Vagina (tissue), 2 donors: ENCODE results near the gene CFAP45. TPM values are rescaled to one million over a fixed set of nuclear protein-coding genes. Genes with fewer than 3 reads are reported as not detected.

ENCODE experiments used
- DNase-seq, 2 donors: peaks; one replicate each; pipeline ENCODE4 v3.0.0-alpha.2; 2017; ENCODE audit errors: extremely low spot score in 2 of 2
- H3K27ac ChIP-seq: fragments of 200-600 bp; sonication (generic); one replicate; pipeline ENCODE4 v1.5.1; 2019
- H3K27me3 ChIP-seq: fragments of 200-600 bp; sonication (generic); one replicate; pipeline ENCODE4 v1.5.1; 2019
- H3K36me3 ChIP-seq, 2 donors: fragments of 200-600 bp; sonication (generic); one replicate each; pipeline ENCODE4 v1.5.1; 2017 to 2019
- H3K4me1 ChIP-seq: fragments of 200-600 bp; sonication (generic); one replicate; pipeline ENCODE4 v1.5.1; 2019
- H3K4me3 ChIP-seq, 2 donors: fragments of 200-600 bp; sonication (generic); 1 replicate in 1 of 2; 2 replicates in 1 of 2; pipeline ENCODE4 v1.5.1; 2016 to 2019
- H3K9me3 ChIP-seq: fragments of 200-600 bp; sonication (generic); one replicate; pipeline ENCODE4 v1.5.1; 2019
- POLR2A ChIP-seq, 2 donors: fragments of 450-650 bp; IDR thresholded peaks; one replicate each; pipeline ENCODE4 v1.6.1; 2017; ENCODE audit warnings: antibody characterized with exemption in 2 of 2, mild to moderate bottlenecking in 2 of 2, moderate library complexity in 2 of 2
- POLR2AphosphoS5 ChIP-seq, 2 donors: sonication (generic); formaldehyde crosslinking; IDR thresholded peaks; one replicate each; pipeline ENCODE4 v1.9.0; 2017; ENCODE audit warnings: antibody characterized with exemption in 2 of 2, mild to moderate bottlenecking in 2 of 2, low read depth in 1 of 2; ENCODE audit not compliant: insufficient read depth in 1 of 2
- intact Hi-C: fragments of 100-400 bp; cut with DNase I; formaldehyde crosslinking; loops from one replicate; pipeline ENCODE4 v1.15.1; 2023
- total RNA-seq: library from RNA; depleted of rRNA; stranded (reverse); fragments of >200 nt; gene quantifications from one replicate; pipeline ENCODE4 v1.2.3, GENCODE V29; 2016
- TF ChIP-seq, protein P1 (sequence below), 3 experiments: fragments of 450-650 bp in 2 of 3; fragments of 200-600 bp in 1 of 3; sonication (generic) in 1 of 3; IDR thresholded peaks; one replicate each; pipeline ENCODE4 v1.5.1; 2017 to 2019; ENCODE audit warnings: antibody characterized with exemption in 3 of 3, mild to moderate bottlenecking in 2 of 3, moderate library complexity in 2 of 3

The CFAP45 gene
- total RNA-seq, 1 donor from 2014 or later, result not detected

- no peak overlapping the region for H3K4me3 ChIP-seq
- no peak for TF ChIP-seq POLR2A (IDR thresholded peaks at IDR 0.05)
- no peak for TF ChIP-seq POLR2AphosphoS5 (IDR thresholded peaks at IDR 0.05; ENCODE audit: insufficient read depth in 1 of 2, low read depth in 1 of 2)
- TF ChIP-seq, protein P1, sequence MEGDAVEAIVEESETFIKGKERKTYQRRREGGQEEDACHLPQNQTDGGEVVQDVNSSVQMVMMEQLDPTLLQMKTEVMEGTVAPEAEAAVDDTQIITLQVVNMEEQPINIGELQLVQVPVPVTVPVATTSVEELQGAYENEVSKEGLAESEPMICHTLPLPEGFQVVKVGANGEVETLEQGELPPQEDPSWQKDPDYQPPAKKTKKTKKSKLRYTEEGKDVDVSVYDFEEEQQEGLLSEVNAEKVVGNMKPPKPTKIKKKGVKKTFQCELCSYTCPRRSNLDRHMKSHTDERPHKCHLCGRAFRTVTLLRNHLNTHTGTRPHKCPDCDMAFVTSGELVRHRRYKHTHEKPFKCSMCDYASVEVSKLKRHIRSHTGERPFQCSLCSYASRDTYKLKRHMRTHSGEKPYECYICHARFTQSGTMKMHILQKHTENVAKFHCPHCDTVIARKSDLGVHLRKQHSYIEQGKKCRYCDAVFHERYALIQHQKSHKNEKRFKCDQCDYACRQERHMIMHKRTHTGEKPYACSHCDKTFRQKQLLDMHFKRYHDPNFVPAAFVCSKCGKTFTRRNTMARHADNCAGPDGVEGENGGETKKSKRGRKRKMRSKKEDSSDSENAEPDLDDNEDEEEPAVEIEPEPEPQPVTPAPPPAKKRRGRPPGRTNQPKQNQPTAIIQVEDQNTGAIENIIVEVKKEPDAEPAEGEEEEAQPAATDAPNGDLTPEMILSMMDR (IDR thresholded peaks at IDR 0.05), result no peak
- intact Hi-C loops, result no loop called here
- no peak for DNase-seq
- H3K9me3 ChIP-seq, result no peaks in the 10 kb centered on the region
- H3K36me3 ChIP-seq, result no peaks in the 10 kb centered on the region
- peaks cover 25% of the 10 kb centered on the region for H3K4me1 ChIP-seq
- H3K27ac ChIP-seq, result no peak overlapping the region
- no peaks in the 10 kb centered on the region for H3K27me3 ChIP-seq
Observed at GRCh38 chr1:159930216-159930615, 30.3 kb upstream of the CFAP45 start.

GRCh38 chr1:159929155-159930051 is 29.4 kb upstream of the CFAP45 start:
- Histone ChIP-seq H3K36me3 (no peaks in the 10 kb centered on the region), H3K9me3 (no peaks in the 10 kb centered on the region), H3K27ac (no peak overlapping the region), H3K4me1 (peaks cover 25% of the 10 kb centered on the region), H3K4me3 (no peak overlapping the region), H3K27me3 (no peaks in the 10 kb centered on the region)
- intact Hi-C loops, result loop anchor here (5.0 to 10.0 kb wide), 2 partner anchors 72 to 165 kb away; partner anchors contain the start of gene IGSF8
- no peak for TF ChIP-seq POLR2A (IDR thresholded peaks at IDR 0.05)
- peak in 1 of 2 donors; percentile 16 for TF ChIP-seq POLR2AphosphoS5 (IDR thresholded peaks at IDR 0.05; ENCODE audit: insufficient read depth in 1 of 2, low read depth in 1 of 2)
- DNase-seq, result no peak

- H3K4me3 ChIP-seq, result no peak overlapping the region
- H3K9me3 ChIP-seq, result no peaks in the 10 kb centered on the region
- peaks cover 31% of the 10 kb centered on the region for H3K4me1 ChIP-seq
- intact Hi-C loops, result loop anchor here (5.0 to 10.0 kb wide), 2 partner anchors 71 to 166 kb away; partner anchors contain the start of gene IGSF8
- H3K27ac ChIP-seq, result no peak overlapping the region
- H3K27me3 ChIP-seq, result no peaks in the 10 kb centered on the region
- DNase-seq, result no peak
- TF ChIP-seq POLR2AphosphoS5 (IDR thresholded peaks at IDR 0.05; ENCODE audit: insufficient read depth in 1 of 2, low read depth in 1 of 2) (no peak), POLR2A (IDR thresholded peaks at IDR 0.05) (no peak)
- TF ChIP-seq, protein P1 (IDR thresholded peaks at IDR 0.05), result no peak
- no peaks in the 10 kb centered on the region for H3K36me3 ChIP-seq
Observed at GRCh38 chr1:159928491-159929050, 28.6 kb upstream of the CFAP45 start.

DNA sequence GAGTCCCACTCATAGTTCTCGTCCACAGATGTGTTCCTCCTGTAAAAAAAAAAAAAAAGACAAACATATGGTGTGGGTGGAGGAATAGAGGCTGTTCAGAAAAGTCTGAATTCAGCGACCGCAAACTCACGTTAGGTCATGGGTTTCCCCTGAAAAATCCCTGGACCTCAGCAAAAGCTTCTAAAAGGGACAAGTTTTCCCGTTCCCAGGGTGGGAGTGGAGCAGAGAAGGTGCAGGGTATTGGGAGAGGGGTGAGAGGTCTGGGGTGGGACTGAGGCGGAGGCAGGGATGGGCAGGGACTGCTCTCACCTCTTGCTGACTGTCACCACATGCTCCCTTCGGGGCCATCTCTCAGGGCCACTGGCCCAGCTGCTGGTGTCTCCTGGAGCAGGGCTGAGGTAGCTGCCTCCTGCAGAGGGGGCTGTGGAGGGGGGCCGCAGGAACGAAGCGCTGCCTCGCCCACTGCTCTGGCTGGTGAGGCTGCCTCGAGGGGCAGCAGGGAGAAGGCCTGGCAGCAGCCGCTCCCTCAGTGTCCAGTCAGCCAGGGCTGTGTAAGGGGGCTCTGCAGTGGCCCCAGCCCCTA is 28.0 kb upstream of the CFAP45 start:
- H3K27ac ChIP-seq, result no peak overlapping the region
- intact Hi-C loops, result loop anchor here (5.0 to 10.0 kb wide), 2 partner anchors 71 to 167 kb away; partner anchors contain the start of gene IGSF8
- no peaks in the 10 kb centered on the region for H3K9me3 ChIP-seq
- H3K36me3 ChIP-seq, result no peaks in the 10 kb centered on the region
- DNase-seq, result no peak
- no peak for TF ChIP-seq POLR2A (IDR thresholded peaks at IDR 0.05)
- TF ChIP-seq, protein P1 (IDR thresholded peaks at IDR 0.05), result no peak
- TF ChIP-seq POLR2AphosphoS5 (IDR thresholded peaks at IDR 0.05; ENCODE audit: insufficient read depth in 1 of 2, low read depth in 1 of 2), result no peak
- H3K4me3 ChIP-seq, result no peak overlapping the region
- H3K27me3 ChIP-seq, result no peaks in the 10 kb centered on the region
- H3K4me1 ChIP-seq, result peaks cover 34% of the 10 kb centered on the region

- TF ChIP-seq, protein P1 (IDR thresholded peaks at IDR 0.05), result no peak
- TF ChIP-seq POLR2A (IDR thresholded peaks at IDR 0.05) (no peak), POLR2AphosphoS5 (IDR thresholded peaks at IDR 0.05; ENCODE audit: insufficient read depth in 1 of 2, low read depth in 1 of 2) (no peak)
- peaks cover 34% of the 10 kb centered on the region for H3K4me1 ChIP-seq
- intact Hi-C loops, result loop anchor here (5.0 to 10.0 kb wide), 2 partner anchors 70 to 167 kb away; partner anchors contain the start of gene IGSF8
Observed at GRCh38 chr1:159927211-159927848, 27.4 kb upstream of the CFAP45 start.

More at GRCh38 chr1:159927211-159927848, 27.4 kb upstream of the CFAP45 start:
- H3K4me3 ChIP-seq, result no peak overlapping the region
- H3K36me3 ChIP-seq, result no peaks in the 10 kb centered on the region
- H3K27ac ChIP-seq, result no peak overlapping the region
- H3K27me3 ChIP-seq, result no peaks in the 10 kb centered on the region
- DNase-seq, result no peak
- no peaks in the 10 kb centered on the region for H3K9me3 ChIP-seq
